Natural killer cell (primary cell): ENCODE results near the gene GLS2. TPM values are rescaled to one million over a fixed set of nuclear protein-coding genes. Genes with fewer than 3 reads are reported as not detected.
A peak's percentile ranks its signal among the peaks of the same experiment; 100 is the strongest.
"Not testable (repeated sequence)": the region's sequence is repeated elsewhere in the genome, so short reads cannot be mapped to it uniquely, and the experiment has no call there.

Experiments
- ATAC-seq, 3 donors: fragments of 150-1000 bp in 2 of 3; fragments of 200-7000 bp in 1 of 3; cut with Tn5 transposase; 1 replicate in 1 of 3; 2 replicates in 2 of 3; pipeline ENCODE4 v1.10.0; 2021; ENCODE audit warnings: mild to moderate bottlenecking in 2 of 3, moderate library complexity in 2 of 3
- DNase-seq, 2 donors: peaks; one replicate each; pipeline versions ENCODE4 v3.0.0 to v3.0.0-alpha.2; 2013 to 2021; ENCODE audit warnings: mixed read lengths in 1 of 2
- H3K27ac ChIP-seq: one replicate; pipeline ENCODE4 v1.5.1; 2013; ENCODE audit warnings: mild to moderate bottlenecking, low read length
- H3K27me3 ChIP-seq: one replicate; pipeline ENCODE4 v1.6.1; 2013; ENCODE audit warnings: low read length; ENCODE audit not compliant: control insufficient read depth, insufficient read depth
- H3K36me3 ChIP-seq: one replicate; pipeline ENCODE4 v1.6.1; 2013; ENCODE audit warnings: low read length; ENCODE audit not compliant: control insufficient read depth, insufficient read depth
- H3K4me1 ChIP-seq: one replicate; pipeline ENCODE4 v1.6.1; 2013; ENCODE audit warnings: low read length; ENCODE audit not compliant: control insufficient read depth, insufficient read depth
- H3K4me3 ChIP-seq: one replicate; pipeline ENCODE4 v1.5.1; 2013; ENCODE audit warnings: low read length
- H3K9me3 ChIP-seq: one replicate; pipeline ENCODE4 v1.6.1; 2013; ENCODE audit warnings: low read length; ENCODE audit not compliant: control insufficient read depth, insufficient read depth
- H3K27ac Mint-ChIP-seq, 2 donors: one replicate each; pipeline ENCODE4 v1.8.0; 2022; ENCODE audit warnings: mild to moderate bottlenecking in 2 of 2, mixed read lengths in 2 of 2, moderate library complexity in 1 of 2
- H3K27me3 Mint-ChIP-seq, 2 donors: one replicate each; pipeline ENCODE4 v1.8.0; 2022; ENCODE audit warnings: low read depth in 2 of 2, mixed read lengths in 2 of 2
- H3K36me3 Mint-ChIP-seq: one replicate; pipeline ENCODE4 v1.8.0; 2022; ENCODE audit warnings: mixed read lengths
- H3K4me1 Mint-ChIP-seq, 2 donors: one replicate each; pipeline ENCODE4 v1.8.0; 2022; ENCODE audit warnings: mixed read lengths in 2 of 2
- H3K4me3 Mint-ChIP-seq: one replicate; pipeline ENCODE4 v1.8.0; 2022; ENCODE audit warnings: mild to moderate bottlenecking, moderate library complexity, mixed read lengths
- H3K9me3 Mint-ChIP-seq, 2 donors: one replicate each; pipeline ENCODE4 v1.8.0; 2022; ENCODE audit warnings: mixed read lengths in 2 of 2
- CTCF ChIP-seq: fragments of 200-600 bp; IDR thresholded peaks from one replicate; pipeline ENCODE4 v1.8.0; 2022; ENCODE audit warnings: antibody characterized with exemption
- WGBS: methylation state at CpG from one replicate; pipeline ENCODE4 v1.1.7; 2013; ENCODE audit warnings: missing lambda C conversion rate; ENCODE audit not compliant: insufficient coverage; 5-methylcytosine and 5-hydroxymethylcytosine counted together
- intact Hi-C: fragments of 100-400 bp; cut with micrococcal nuclease; formaldehyde crosslinking; loops from one replicate; pipeline ENCODE4 v1.14.2; 2022
- total RNA-seq, 4 donors: library from RNA; stranded (reverse); fragments of 120-200 nt in 1 of 4; gene quantifications; one replicate each; pipeline versions ENCODE4 v1.2.3 to v1.2.4, GENCODE V29; 2013 to 2022

Gene GLS2
- total RNA-seq, 3 donors from 2014 or later (not counting 1 experiment from before 2014, with no cell fraction given): 1.2 to 1.6 (median 1.6) TPM

GRCh38 chr12:56448860-56449621 lies 38.9 kb downstream of the GLS2 start, which contains the start of gene TIMELESS:
Gene TIMELESS (minus strand): TSS chr12:56449426. CDS start chr12:56434170, 15,256 bp downstream.
- H3K4me3 ChIP-seq: peak within 1 kb of the TSS; percentile 95
- H3K9me3 Mint-ChIP-seq: no peaks in the 10 kb centered on the region
- peaks cover 13% of the 10 kb centered on the region for H3K4me1 ChIP-seq
- intact Hi-C loops: loop anchor here (2.0 kb wide), 1 partner anchor 20 kb away; the partner anchor contains the start of gene SPRYD4
- H3K4me1 Mint-ChIP-seq: peaks cover 14 to 23% of the 10 kb centered on the region in 2 donors
- DNase-seq (peak; percentile 83 to 93), ATAC-seq (peak; percentile 95 to 97 (median 97))
- H3K27ac ChIP-seq: peak within 1 kb of the TSS; percentile 75
- H3K9me3 ChIP-seq: no peaks in the 10 kb centered on the region
- H3K36me3 ChIP-seq: no peaks in the 10 kb centered on the region
- H3K27me3 Mint-ChIP-seq: peaks cover 0 to 3% of the 10 kb centered on the region in 2 donors
- peak within 1 kb of the TSS; percentile 87 to 95 for H3K27ac Mint-ChIP-seq
- H3K4me3 Mint-ChIP-seq: peak within 1 kb of the TSS; percentile 95
- no peaks in the 10 kb centered on the region for H3K27me3 ChIP-seq
- H3K36me3 Mint-ChIP-seq: no peaks in the 10 kb centered on the region
- no peak for TF ChIP-seq CTCF
- under 1% methylated on average over 56 of the region's 58 CpGs for WGBS

- ATAC-seq, H3K4me1 Mint-ChIP-seq, H3K4me3 ChIP-seq, H3K27me3 Mint-ChIP-seq, H3K36me3 Mint-ChIP-seq, H3K4me1 ChIP-seq, H3K27ac Mint-ChIP-seq, intact Hi-C loops, DNase-seq, H3K9me3 ChIP-seq, H3K4me3 Mint-ChIP-seq, H3K9me3 Mint-ChIP-seq, H3K27me3 ChIP-seq, H3K36me3 ChIP-seq, H3K27ac ChIP-seq: not testable (repeated sequence)
- WGBS: 96% methylated on average over 2 of the region's 2 CpGs
Observed at GRCh38 chr12:56443208-56443607, 44.8 kb downstream of the GLS2 start.

GRCh38 chr12:56437430-56438176 lies 50.4 kb downstream of the GLS2 start:
- Mint-ChIP-seq H3K9me3 (no peaks in the 10 kb centered on the region), H3K36me3 (no peaks in the 10 kb centered on the region), H3K4me3 (no peak overlapping the region), H3K4me1 (no peaks in the 10 kb centered on the region), H3K27me3 (no peaks in the 10 kb centered on the region), H3K27ac (no peak overlapping the region)
- Histone ChIP-seq H3K27me3 (no peaks in the 10 kb centered on the region), H3K4me1 (no peaks in the 10 kb centered on the region), H3K4me3 (no peak overlapping the region), H3K9me3 (no peaks in the 10 kb centered on the region), H3K36me3 (no peaks in the 10 kb centered on the region), H3K27ac (no peak overlapping the region)
- DNase-seq: no peak
- WGBS: 97% methylated on average over 11 of the region's 11 CpGs
- intact Hi-C loops: no loop called here
- ATAC-seq: no peak
- no peak for TF ChIP-seq CTCF

- Mint-ChIP-seq H3K36me3 (peaks cover 4% of the 10 kb centered on the region), H3K4me1 (no peaks in the 10 kb centered on the region), H3K9me3 (no peaks in the 10 kb centered on the region), H3K27ac (no peak overlapping the region), H3K4me3 (no peak overlapping the region), H3K27me3 (no peaks in the 10 kb centered on the region)
- no peak for TF ChIP-seq CTCF
- Histone ChIP-seq H3K36me3 (peaks cover 10% of the 10 kb centered on the region), H3K4me1 (no peaks in the 10 kb centered on the region), H3K9me3 (no peaks in the 10 kb centered on the region), H3K27ac (no peak overlapping the region), H3K4me3 (no peak overlapping the region), H3K27me3 (no peaks in the 10 kb centered on the region)
- ATAC-seq: no peak
- intact Hi-C loops: no loop called here
- DNase-seq: no peak
- WGBS: 89% methylated on average over 6 of the region's 6 CpGs
Observed at GRCh38 chr12:56434828-56435227, 53.1 kb downstream of the GLS2 start.
